Lung (tissue), 12 donors: ENCODE measurements around the gene ESR1. TPM values are rescaled to one million over a fixed set of nuclear protein-coding genes. Genes with fewer than 3 reads are reported as not detected.
A peak's percentile ranks its signal among the peaks of the same experiment; 100 is the strongest.

Experiments used
- ATAC-seq: fragments of 200-7000 bp; cut with Tn5 transposase; one replicate; pipeline ENCODE4 v1.9.1; 2020; ENCODE audit warnings: moderate number of reproducible peaks; ENCODE audit not compliant: insufficient read depth, low FRiP score
- DNase-seq, 3 donors: peaks; one replicate each; pipeline ENCODE4 v3.0.0-alpha.2; 2013 to 2017
- H3K27ac ChIP-seq, 2 donors: one replicate each; pipeline ENCODE4 v1.5.1; 2013; ENCODE audit warnings: mild to moderate bottlenecking in 2 of 2, moderate library complexity in 2 of 2, control low read depth in 1 of 2, inconsistent platforms in 1 of 2, low read depth in 1 of 2, low read length in 1 of 2
- H3K27me3 ChIP-seq, 3 donors: one replicate each; pipeline ENCODE4 v1.5.1; 2013; ENCODE audit warnings: low read length in 2 of 3; ENCODE audit not compliant: control insufficient read depth in 3 of 3, insufficient read depth in 3 of 3
- H3K36me3 ChIP-seq, 4 donors: one replicate each; pipeline ENCODE4 v1.5.1; 2013; ENCODE audit warnings: low read length in 4 of 4, mild to moderate bottlenecking in 1 of 4, moderate library complexity in 1 of 4; ENCODE audit not compliant: control insufficient read depth in 4 of 4, insufficient read depth in 4 of 4
- H3K4me1 ChIP-seq, 5 donors: one replicate each; pipeline ENCODE4 v1.5.1; 2013; ENCODE audit warnings: low read length in 5 of 5, mild to moderate bottlenecking in 2 of 5, moderate library complexity in 1 of 5; ENCODE audit not compliant: control insufficient read depth in 5 of 5, insufficient read depth in 5 of 5
- H3K4me3 ChIP-seq: one replicate; pipeline ENCODE4 v1.5.1; 2013; ENCODE audit warnings: mild to moderate bottlenecking, control low read depth, moderate library complexity
- H3K9ac ChIP-seq, 2 donors: one replicate each; pipeline ENCODE4 v1.5.1; 2013; ENCODE audit warnings: low read length in 2 of 2, control low read depth in 1 of 2; ENCODE audit not compliant: insufficient read depth in 1 of 2
- H3K9me3 ChIP-seq, 4 donors: one replicate each; pipeline ENCODE4 v1.5.1; 2013; ENCODE audit warnings: low read length in 3 of 4, mild to moderate bottlenecking in 1 of 4, moderate library complexity in 1 of 4; ENCODE audit not compliant: control insufficient read depth in 4 of 4, insufficient read depth in 3 of 4
- CTCF ChIP-seq: IDR thresholded peaks from 2 replicates; pipeline ENCODE4 v1.5.1; 2012; ENCODE audit warnings: mild to moderate bottlenecking; ENCODE audit errors: control extremely low read depth, extremely low read depth
- WGBS, 2 donors: extraction: QIAGEN DNeasy Blood & Tissue Kit; methylation state at CpG; one replicate each; pipeline ENCODE4 v1.1.7; 2013; 5-methylcytosine and 5-hydroxymethylcytosine counted together
- polyA plus RNA-seq, 2 donors: library from polyadenylated mRNA; stranded (reverse); fragments of 200-250 nt; gene quantifications; one replicate each; pipeline ENCODE4 v1.2.1, GENCODE V29; 2013
- total RNA-seq, 2 donors: library from RNA; depleted of rRNA in 1 of 2; stranded (reverse); fragments of >200 nt in 1 of 2; gene quantifications; one replicate each; pipeline ENCODE4 v1.2.1, GENCODE V29; 2014 to 2021
- donor health status: control.
- donor health status: control.
- donor health status: Bipolar disorder and iron deficiency.
- donor health status: healthy.
- donor health status: DM: yes; HTN: yes; CAD: no.

Gene ESR1
- total and polyA plus RNA-seq, 4 donors, result 0.14 to 3.7 (median 0.78) TPM

GRCh38 chr6:152127432-152128165 is 320.1 kb downstream of the ESR1 start:
- Histone ChIP-seq H3K9ac (no peak overlapping the region), H3K27ac (peak overlapping the region in 1 of 2 donors; percentile 37), H3K36me3 (peaks cover 21 to 33% (median 25%) of the 10 kb centered on the region in 4 donors), H3K27me3 (no peaks in the 10 kb centered on the region), H3K4me1 (peaks cover 0 to 6% (median 5%) of the 10 kb centered on the region in 5 donors), H3K9me3 (no peaks in the 10 kb centered on the region), H3K4me3 (no peak overlapping the region)
- DNase-seq (no peak), ATAC-seq (no peak)
- no peak for TF ChIP-seq CTCF
- 81 to 84% methylated on average over 8 of the region's 8 CpGs for WGBS, 2 donors

- Histone ChIP-seq H3K9me3 (no peaks in the 10 kb centered on the region), H3K9ac (no peak overlapping the region), H3K4me1 (peaks cover 0 to 6% (median 5%) of the 10 kb centered on the region in 5 donors), H3K27ac (peak overlapping the region; percentile 84 to 89), H3K4me3 (no peak overlapping the region), H3K36me3 (peaks cover 26 to 34% (median 27%) of the 10 kb centered on the region in 4 donors), H3K27me3 (no peaks in the 10 kb centered on the region)
- ATAC-seq (peak; percentile 68), DNase-seq (peak; percentile 18 to 72 (median 71))
- TF ChIP-seq CTCF, result no peak
- 43 to 59% methylated on average over 9 of the region's 9 CpGs for WGBS, 2 donors
Measured at GRCh38 chr6:152129691-152130151, 322.2 kb downstream of the ESR1 start.

- DNase-seq (no peak), ATAC-seq (no peak)
- H3K9me3 ChIP-seq, result no peaks in the 10 kb centered on the region
- no peak for TF ChIP-seq CTCF
- H3K27ac ChIP-seq, result peak overlapping the region in 1 of 2 donors; percentile 84
- H3K4me3 ChIP-seq, result no peak overlapping the region
- no peak overlapping the region for H3K9ac ChIP-seq
- no peaks in the 10 kb centered on the region for H3K27me3 ChIP-seq
- peaks cover 0 to 6% (median 5%) of the 10 kb centered on the region in 5 donors for H3K4me1 ChIP-seq
- peaks cover 21 to 36% (median 31%) of the 10 kb centered on the region in 4 donors for H3K36me3 ChIP-seq
- 66 to 67% methylated on average over 2 of the region's 2 CpGs for WGBS, 2 donors
Measured at GRCh38 chr6:152130441-152130840, 323.0 kb downstream of the ESR1 start.
